ENCODE measurements around the gene SPG21.
A peak's percentile ranks its signal among the peaks of the same experiment; 100 is the strongest.
"Not testable (repeated sequence)": the region's sequence is repeated elsewhere in the genome, so short reads cannot be mapped to it uniquely, and the experiment has no call there.

The SPG21 gene

GRCh38 chr15:64989416-64990167, at the start of gene SPG21:
Gene SPG21, minus strand, starts transcription at chr15:64989914. Its CDS starts 6,345 bp downstream, at chr15:64983569.
- peak; percentile 96 for DNase-seq

GRCh38 chr15:65038836-65039235, 49.1 kb upstream of the SPG21 start:
- no peak for DNase-seq

GRCh38 chr15:65038428-65038827, 48.7 kb upstream of the SPG21 start:
- no peak for DNase-seq

GRCh38 chr15:65037309-65037708, 47.6 kb upstream of the SPG21 start:
- DNase-seq, result no peak

GRCh38 chr15:65034719-65035118, 45.0 kb upstream of the SPG21 start:
- no peak for DNase-seq

- peak; percentile 7 for DNase-seq
Measured at GRCh38 chr15:65033659-65034269, 44.0 kb upstream of the SPG21 start.

GRCh38 chr15:65032801-65033537, 43.3 kb upstream of the SPG21 start:
- no peak for DNase-seq

- DNase-seq, result no peak
Measured at GRCh38 chr15:65029736-65030208, 40.1 kb upstream of the SPG21 start.

- DNase-seq, result peak; percentile 88
Measured at GRCh38 chr15:65028921-65029735, 39.4 kb upstream of the SPG21 start, which contains the start of gene MTFMT. Gene MTFMT, minus strand, starts transcription at chr15:65029639. Its CDS starts 26 bp downstream, at chr15:65029613.

GRCh38 chr15:65028338-65028737, 38.6 kb upstream of the SPG21 start:
- no peak for DNase-seq

GRCh38 chr15:65027593-65027992, 37.9 kb upstream of the SPG21 start:
- no peak for DNase-seq

GRCh38 chr15:65026756-65027155, 37.0 kb upstream of the SPG21 start:
- no peak for DNase-seq

- no peak for DNase-seq
Measured at GRCh38 chr15:65021488-65021887, 31.8 kb upstream of the SPG21 start.

GRCh38 chr15:65020419-65020818, 30.7 kb upstream of the SPG21 start:
- DNase-seq, result no peak

- not testable (repeated sequence) for DNase-seq
Measured at GRCh38 chr15:65011198-65011597, 21.5 kb upstream of the SPG21 start.

- DNase-seq, result no peak
Measured at GRCh38 chr15:65008983-65009382, 19.3 kb upstream of the SPG21 start.

- no peak for DNase-seq
Measured at GRCh38 chr15:65006876-65007275, 17.2 kb upstream of the SPG21 start.

- no peak for DNase-seq
Measured at GRCh38 chr15:65004993-65005392, 15.3 kb upstream of the SPG21 start.

- no peak for DNase-seq
Measured at GRCh38 chr15:64997745-64998375, 8.1 kb upstream of the SPG21 start.

GRCh38 chr15:64997066-64997465, 7.4 kb upstream of the SPG21 start:
- no peak for DNase-seq

- no peak for DNase-seq
Measured at GRCh38 chr15:64993290-64993689, 3.6 kb upstream of the SPG21 start.

- DNase-seq, result no peak
Measured at GRCh38 chr15:64991536-64992135, 1.9 kb upstream of the SPG21 start.

Measured in NCI-H1105 (cell line).